ENCODE data around the gene KRTAP7-1. TPM values are rescaled to one million over a fixed set of nuclear protein-coding genes. Genes with fewer than 3 reads are reported as not detected.

KRTAP7-1 gene
- total RNA-seq, 4 donors from 2014 or later = 9.4 to 57.8 TPM; not detected in 2

GRCh38 chr21:30793581-30794314, 35.8 kb downstream of the KRTAP7-1 start:
- H3K36me3 ChIP-seq = no peaks in the 10 kb centered on the region
- H3K27me3 ChIP-seq = no peaks in the 10 kb centered on the region
- TF ChIP-seq POLR2A (IDR thresholded peaks at IDR 0.05) (no peak), POLR2AphosphoS5 (IDR thresholded peaks at IDR 0.05) (no peak), EP300 (IDR thresholded peaks at IDR 0.05) (no peak), CTCF (IDR thresholded peaks at IDR 0.05) (no peak)
- no peaks in the 10 kb centered on the region for H3K9me3 ChIP-seq
- WGBS = 43% methylated on average over 2 of the region's 2 CpGs
- H3K27ac ChIP-seq = no peak overlapping the region
- no peak for DNase-seq (ENCODE audit: low spot score in 2 of 2)
- no peaks in the 10 kb centered on the region for H3K4me1 ChIP-seq
- no peak overlapping the region for H3K4me3 ChIP-seq

GRCh38 chr21:30779249-30779648, 50.3 kb downstream of the KRTAP7-1 start:
- TF ChIP-seq POLR2A (IDR thresholded peaks at IDR 0.05) = no peak
- H3K4me1 ChIP-seq = no peaks in the 10 kb centered on the region
- H3K36me3 ChIP-seq = no peaks in the 10 kb centered on the region
- no peaks in the 10 kb centered on the region for H3K27me3 ChIP-seq
- no peak for DNase-seq (ENCODE audit: low spot score in 2 of 2)
- WGBS = 61% methylated on average over 1 of the region's 1 CpG
- no peaks in the 10 kb centered on the region for H3K9me3 ChIP-seq
- H3K27ac ChIP-seq = no peak overlapping the region
- no peak overlapping the region for H3K4me3 ChIP-seq

Other genes starting within 250 kb of the KRTAP7-1 start
- not detected for gene KRTAP22-2, start 239.4 kb downstream of the KRTAP7-1 start, total RNA-seq
- gene KRTAP6-3, start 237.3 kb downstream of the KRTAP7-1 start, total RNA-seq = not detected
- gene KRTAP6-2, start 230.9 kb downstream of the KRTAP7-1 start, total RNA-seq = not detected
- not detected for gene KRTAP22-1, start 228.7 kb downstream of the KRTAP7-1 start, total RNA-seq
- 10 to 100 TPM in 1 of 4 donors, not detected in 3; 16.0 TPM for gene KRTAP6-1, start 215.8 kb downstream of the KRTAP7-1 start, total RNA-seq
- gene KRTAP20-1, start 213.3 kb downstream of the KRTAP7-1 start, total RNA-seq = not detected
- gene KRTAP20-4, start 209.1 kb downstream of the KRTAP7-1 start, total RNA-seq = not detected
- 1 to 10 TPM in 2 of 4 donors, not detected in 2; 5.9 to 8.6 TPM for gene KRTAP20-2, start 194.6 kb downstream of the KRTAP7-1 start, total RNA-seq
- not detected for gene KRTAP20-3, start 186.9 kb downstream of the KRTAP7-1 start, total RNA-seq
- not detected for gene KRTAP21-3, start 111.0 kb downstream of the KRTAP7-1 start, total RNA-seq
- not detected for gene KRTAP21-2, start 82.5 kb downstream of the KRTAP7-1 start, total RNA-seq
- not detected for gene KRTAP21-1, start 74.3 kb downstream of the KRTAP7-1 start, total RNA-seq
- gene KRTAP8-1, start 16.5 kb downstream of the KRTAP7-1 start, total RNA-seq = 10 to 100 TPM in 2 of 4 donors, 1 to 10 TPM in 1, not detected in 1; 6.9 to 27.0 (median 15.7) TPM
- 100 to 1,000 TPM in 1 of 4 donors, 10 to 100 TPM in 2, 1 to 10 TPM in 1; 3.2 to 283 (median 34.3) TPM for gene KRTAP11-1, start 51.8 kb upstream of the KRTAP7-1 start, total RNA-seq
- gene KRTAP19-8, start 208.7 kb upstream of the KRTAP7-1 start, total RNA-seq = not detected